HG03558 (cell line): ENCODE data around the gene USP20.

Experiments used
- ATAC-seq: cut with Tn5 transposase; IDR thresholded peaks from one replicate; pipeline ENCODE4 v1.9.1; 2021; ENCODE audit warnings: moderate number of reproducible peaks; ENCODE audit not compliant: unreplicated experiment; ENCODE audit errors: extremely low read depth

USP20 gene

GRCh38 chr9:129871046-129871445 lies 35.8 kb downstream of the USP20 start:
- ATAC-seq = no peak

- no peak for ATAC-seq
Observed at GRCh38 chr9:129873563-129874190, 38.4 kb downstream of the USP20 start.

- ATAC-seq = no peak
Observed at GRCh38 chr9:129874261-129875101, 39.2 kb downstream of the USP20 start.

GRCh38 chr9:129875181-129875611 lies 39.9 kb downstream of the USP20 start:
- ATAC-seq = no peak

GRCh38 chr9:129875687-129876395 lies 40.6 kb downstream of the USP20 start:
- ATAC-seq = no peak

- ATAC-seq = no peak
Observed at GRCh38 chr9:129876815-129877214, 41.6 kb downstream of the USP20 start.

GRCh38 chr9:129878291-129878690 lies 43.0 kb downstream of the USP20 start:
- ATAC-seq = no peak

- no peak for ATAC-seq
Observed at GRCh38 chr9:129879103-129879699, 43.9 kb downstream of the USP20 start.

- ATAC-seq = no peak
Observed at GRCh38 chr9:129879991-129880653, 44.9 kb downstream of the USP20 start.

- no peak for ATAC-seq
Observed at GRCh38 chr9:129880654-129881546, 45.6 kb downstream of the USP20 start.

- no peak for ATAC-seq
Observed at GRCh38 chr9:129881547-129882324, 46.5 kb downstream of the USP20 start.

GRCh38 chr9:129884220-129885017 lies 49.2 kb downstream of the USP20 start:
- ATAC-seq = peak; percentile 30

GRCh38 chr9:129885018-129885669 lies 49.9 kb downstream of the USP20 start:
- ATAC-seq = no peak

GRCh38 chr9:129885670-129886106 lies 50.4 kb downstream of the USP20 start:
- no peak for ATAC-seq

GRCh38 chr9:129886226-129887174 lies 51.2 kb downstream of the USP20 start:
- ATAC-seq = no peak
